ENCODE results near the gene LINC01488. TPM values are rescaled to one million over a fixed set of nuclear protein-coding genes. Genes with fewer than 3 reads are reported as not detected.

LINC01488 gene
- total RNA-seq, 1 donor from 2014 or later, result not detected

- DNase-seq, result no peak
- H3K9me3 Mint-ChIP-seq, result no peaks in the 10 kb centered on the region
- intact Hi-C loops (cut with micrococcal nuclease), result no loop called here
- no peak overlapping the region for H3K27ac Mint-ChIP-seq
- CTCF ChIA-PET, result no interaction called here
- H3K27me3 Mint-ChIP-seq, result no peaks in the 10 kb centered on the region
- no peak for ATAC-seq (ENCODE audit: low read depth)
- TF ChIP-seq CTCF (IDR thresholded peaks at IDR 0.05), result no peak
- no peaks in the 10 kb centered on the region for H3K4me1 Mint-ChIP-seq
- POLR2A ChIA-PET, result no interaction called here
- no peak overlapping the region for H3K4me3 Mint-ChIP-seq
- H3K36me3 Mint-ChIP-seq (ENCODE audit: low read depth), result no peaks in the 10 kb centered on the region
These were observed 2.4 kb downstream of the LINC01488 start for GRCh38 chr11:69483691-69484426.

GRCh38 chr11:69484427-69485259 is 3.2 kb downstream of the LINC01488 start:
- H3K27ac Mint-ChIP-seq, result no peak overlapping the region
- no peaks in the 10 kb centered on the region for H3K4me1 Mint-ChIP-seq
- no peak for DNase-seq
- H3K9me3 Mint-ChIP-seq, result no peaks in the 10 kb centered on the region
- TF ChIP-seq CTCF (IDR thresholded peaks at IDR 0.05), result no peak
- ATAC-seq (ENCODE audit: low read depth), result no peak
- H3K36me3 Mint-ChIP-seq (ENCODE audit: low read depth), result no peaks in the 10 kb centered on the region
- intact Hi-C loops (cut with micrococcal nuclease), result no loop called here
- H3K4me3 Mint-ChIP-seq, result no peak overlapping the region
- ChIA-PET POLR2A (no interaction called here), CTCF (no interaction called here)
- H3K27me3 Mint-ChIP-seq, result no peaks in the 10 kb centered on the region

- Mint-ChIP-seq H3K27me3 (no peaks in the 10 kb centered on the region), H3K4me1 (no peaks in the 10 kb centered on the region), H3K4me3 (no peak overlapping the region), H3K27ac (no peak overlapping the region), H3K9me3 (no peaks in the 10 kb centered on the region), H3K36me3 (ENCODE audit: low read depth) (no peaks in the 10 kb centered on the region)
- ChIA-PET POLR2A (no interaction called here), CTCF (no interaction called here)
- no peak for TF ChIP-seq CTCF (IDR thresholded peaks at IDR 0.05)
- DNase-seq (no peak), ATAC-seq (ENCODE audit: low read depth) (no peak)
- intact Hi-C loops (cut with micrococcal nuclease), result no loop called here
These were observed 4.0 kb downstream of the LINC01488 start for GRCh38 chr11:69485337-69486041.

- H3K4me1 Mint-ChIP-seq, result no peaks in the 10 kb centered on the region
- DNase-seq, result no peak
- intact Hi-C loops (cut with micrococcal nuclease), result no loop called here
- no peak for TF ChIP-seq CTCF (IDR thresholded peaks at IDR 0.05)
- no peak overlapping the region for H3K27ac Mint-ChIP-seq
- POLR2A ChIA-PET, result no interaction called here
- H3K27me3 Mint-ChIP-seq, result no peaks in the 10 kb centered on the region
- no peaks in the 10 kb centered on the region for H3K9me3 Mint-ChIP-seq
- no peak for ATAC-seq (ENCODE audit: low read depth)
- no peaks in the 10 kb centered on the region for H3K36me3 Mint-ChIP-seq (ENCODE audit: low read depth)
- CTCF ChIA-PET, result no interaction called here
- H3K4me3 Mint-ChIP-seq, result no peak overlapping the region
These were observed 4.8 kb downstream of the LINC01488 start for GRCh38 chr11:69486056-69486772.
